HAP-1 (cell line): ENCODE results near the gene GFI1B.
"Not testable (repeated sequence)": the region's sequence is repeated elsewhere in the genome, so short reads cannot be mapped to it uniquely, and the experiment has no call there.

Experiments used
- DNase-seq, 2 experiments: peaks; one replicate each; pipeline ENCODE4 v3.0.0-alpha.2; 2016 to 2020; ENCODE audit warnings: low spot score in 2 of 2
- H3K27me3 ChIP-seq: fragments of 250-450 bp; sonication (Bioruptor Pico); 2 replicates; pipeline ENCODE4 v1.5.1; 2020; ENCODE audit warnings: low read depth, mild to moderate bottlenecking, moderate library complexity
- H3K36me3 ChIP-seq: fragments of 250-450 bp; sonication (Bioruptor Pico); replicated peaks from 2 replicates; pipeline ENCODE4 v1.5.1; 2020; ENCODE audit warnings: mild to moderate bottlenecking
- H3K4me1 ChIP-seq: fragments of 250-450 bp; sonication (Bioruptor Pico); 2 replicates; pipeline ENCODE4 v1.5.1; 2020; ENCODE audit warnings: mild to moderate bottlenecking
- H3K4me3 ChIP-seq: fragments of 250-450 bp; sonication (Bioruptor Pico); 2 replicates; pipeline ENCODE4 v1.5.1; 2020; ENCODE audit warnings: mild to moderate bottlenecking, moderate library complexity
- H3K9me3 ChIP-seq: fragments of 250-450 bp; sonication (Bioruptor Pico); 2 replicates; pipeline ENCODE4 v1.5.1; 2020; ENCODE audit warnings: mild to moderate bottlenecking, moderate library complexity
- in situ Hi-C: fragments of 300-500 bp; cut with MboI; formaldehyde crosslinking; loops from 3 replicates; pipeline ENCODE4 v1.14.3; 2020; ENCODE audit warnings: low sequenced_read_pairs, inconsistent platforms, mixed read lengths

Gene GFI1B

GRCh38 chr9:132948482-132949050, 29.9 kb upstream of the GFI1B start:
- no peaks in the 10 kb centered on the region for H3K36me3 ChIP-seq
- H3K4me1 ChIP-seq, result peaks cover 3% of the 10 kb centered on the region
- DNase-seq, result no peak
- no peak overlapping the region for H3K4me3 ChIP-seq
- H3K27me3 ChIP-seq, result no peaks in the 10 kb centered on the region
- in situ Hi-C loops, result no loop called here
- H3K9me3 ChIP-seq, result no peaks in the 10 kb centered on the region

GRCh38 chr9:132949709-132950108, 28.8 kb upstream of the GFI1B start:
- H3K9me3 ChIP-seq, result no peaks in the 10 kb centered on the region
- DNase-seq, result no peak
- in situ Hi-C loops, result no loop called here

GRCh38 chr9:132955123-132955522, 23.4 kb upstream of the GFI1B start:
- Histone ChIP-seq H3K27me3 (no peaks in the 10 kb centered on the region), H3K4me1 (no peaks in the 10 kb centered on the region), H3K4me3 (no peak overlapping the region), H3K36me3 (no peaks in the 10 kb centered on the region), H3K9me3 (peaks cover 4% of the 10 kb centered on the region; the same call in 1 of the 2 replicates)
- no peak for DNase-seq
- in situ Hi-C loops, result no loop called here

More at GRCh38 chr9:132949709-132950108, 28.8 kb upstream of the GFI1B start:
- Histone ChIP-seq H3K4me1 (peaks cover 3% of the 10 kb centered on the region), H3K27me3 (no peaks in the 10 kb centered on the region), H3K4me3 (no peak overlapping the region), H3K36me3 (no peaks in the 10 kb centered on the region)

- Histone ChIP-seq H3K27me3 (no peaks in the 10 kb centered on the region), H3K4me1 (no peaks in the 10 kb centered on the region), H3K4me3 (no peak overlapping the region), H3K9me3 (peaks cover 4% of the 10 kb centered on the region; the same call in 1 of the 2 replicates), H3K36me3 (no peaks in the 10 kb centered on the region)
- in situ Hi-C loops, result no loop called here
- DNase-seq, result no peak
These were observed 22.7 kb upstream of the GFI1B start for GRCh38 chr9:132955768-132956167.

GRCh38 chr9:132957805-132958204, 20.7 kb upstream of the GFI1B start:
- Histone ChIP-seq H3K9me3 (peaks cover 4% of the 10 kb centered on the region; the same call in 1 of the 2 replicates), H3K36me3 (no peaks in the 10 kb centered on the region), H3K4me1 (no peaks in the 10 kb centered on the region), H3K27me3 (no peaks in the 10 kb centered on the region), H3K4me3 (no peak overlapping the region)
- in situ Hi-C loops, result no loop called here
- no peak for DNase-seq

GRCh38 chr9:132961002-132961401, 17.5 kb upstream of the GFI1B start:
- Histone ChIP-seq H3K4me3 (no peak overlapping the region), H3K9me3 (no peaks in the 10 kb centered on the region), H3K4me1 (no peaks in the 10 kb centered on the region), H3K27me3 (peaks cover 20% of the 10 kb centered on the region), H3K36me3 (no peaks in the 10 kb centered on the region)
- DNase-seq, result no peak
- in situ Hi-C loops, result no loop called here

- in situ Hi-C loops, result no loop called here
These were observed 13.0 kb upstream of the GFI1B start for GRCh38 chr9:132965478-132965877.

GRCh38 chr9:132967908-132968307, 10.6 kb upstream of the GFI1B start:
- in situ Hi-C loops, H3K4me1 ChIP-seq, H3K36me3 ChIP-seq, DNase-seq, H3K9me3 ChIP-seq, H3K4me3 ChIP-seq: not testable (repeated sequence)
- H3K27me3 ChIP-seq, result peaks cover 27% of the 10 kb centered on the region

More at GRCh38 chr9:132965478-132965877, 13.0 kb upstream of the GFI1B start:
- DNase-seq, result no peak
- no peaks in the 10 kb centered on the region for H3K36me3 ChIP-seq
- H3K4me1 ChIP-seq, result no peaks in the 10 kb centered on the region
- H3K9me3 ChIP-seq, result no peaks in the 10 kb centered on the region
- H3K27me3 ChIP-seq, result peaks cover 27% of the 10 kb centered on the region
- H3K4me3 ChIP-seq, result no peak overlapping the region

- H3K4me3 ChIP-seq, result no peak overlapping the region
- DNase-seq, result no peak
- no peaks in the 10 kb centered on the region for H3K4me1 ChIP-seq
- H3K27me3 ChIP-seq, result peaks cover 20% of the 10 kb centered on the region
- no peaks in the 10 kb centered on the region for H3K9me3 ChIP-seq
- in situ Hi-C loops, result no loop called here
- no peaks in the 10 kb centered on the region for H3K36me3 ChIP-seq
These were observed 8.7 kb upstream of the GFI1B start for GRCh38 chr9:132969783-132970182.

- H3K27me3 ChIP-seq, result peaks cover 19% of the 10 kb centered on the region
- in situ Hi-C loops, result no loop called here
- H3K9me3 ChIP-seq, result no peaks in the 10 kb centered on the region
- H3K36me3 ChIP-seq, result no peaks in the 10 kb centered on the region
- DNase-seq, result no peak
- no peaks in the 10 kb centered on the region for H3K4me1 ChIP-seq
- no peak overlapping the region for H3K4me3 ChIP-seq
These were observed 8.0 kb upstream of the GFI1B start for GRCh38 chr9:132970324-132971062.

- H3K4me3 ChIP-seq, result no peak overlapping the region
- no peaks in the 10 kb centered on the region for H3K9me3 ChIP-seq
- no peaks in the 10 kb centered on the region for H3K36me3 ChIP-seq
- in situ Hi-C loops, result no loop called here
- H3K4me1 ChIP-seq, result no peaks in the 10 kb centered on the region
- H3K27me3 ChIP-seq, result peaks cover 16% of the 10 kb centered on the region
- DNase-seq, result no peak
These were observed 5.3 kb upstream of the GFI1B start for GRCh38 chr9:132973166-132973565.

- Histone ChIP-seq H3K4me3 (no peak overlapping the region), H3K4me1 (no peaks in the 10 kb centered on the region), H3K36me3 (no peaks in the 10 kb centered on the region), H3K9me3 (no peaks in the 10 kb centered on the region), H3K27me3 (peaks cover 22% of the 10 kb centered on the region)
- DNase-seq, result peak in 1 of 2 experiments; percentile 43
- in situ Hi-C loops, result no loop called here
These were observed 4.8 kb upstream of the GFI1B start for GRCh38 chr9:132973713-132974112.

GRCh38 chr9:132975961-132976360, 2.5 kb upstream of the GFI1B start:
- no peaks in the 10 kb centered on the region for H3K36me3 ChIP-seq
- H3K27me3 ChIP-seq, result peaks cover 44% of the 10 kb centered on the region
- no peaks in the 10 kb centered on the region for H3K4me1 ChIP-seq
- H3K9me3 ChIP-seq, result no peaks in the 10 kb centered on the region
- in situ Hi-C loops, result no loop called here
- DNase-seq, result no peak
- no peak overlapping the region for H3K4me3 ChIP-seq

GRCh38 chr9:132976571-132976970, 1.9 kb upstream of the GFI1B start:
- H3K9me3 ChIP-seq, result no peaks in the 10 kb centered on the region
- H3K27me3 ChIP-seq, result peaks cover 45% of the 10 kb centered on the region
- no peaks in the 10 kb centered on the region for H3K36me3 ChIP-seq
- DNase-seq, result no peak
- no peaks in the 10 kb centered on the region for H3K4me1 ChIP-seq
- no peak overlapping the region for H3K4me3 ChIP-seq
- in situ Hi-C loops, result no loop called here
